HepG2 (cell line): Measurements from ENCODE around the gene CALML6. TPM values are rescaled to one million over a fixed set of nuclear protein-coding genes. Genes with fewer than 3 reads are reported as not detected.
A peak's percentile ranks its signal among the peaks of the same experiment; 100 is the strongest.

Experiments
- ASH2L ChIP-seq: fragments of 300-600, 200-600 bp; sonication (generic); IDR thresholded peaks from 2 replicates; pipeline ENCODE4 v1.7.0; 2017; ENCODE audit warnings: low read depth, mild to moderate bottlenecking, moderate library complexity, mixed read lengths, low read length; ENCODE audit not compliant: insufficient read length
- CREB1 ChIP-seq, 2 experiments: fragments of 450-650 bp in 1 of 2; IDR thresholded peaks; 2 replicates each; pipeline ENCODE4 v1.6.1; 2016 to 2017; ENCODE audit warnings: control low read depth in 1 of 2, mild to moderate bottlenecking in 1 of 2, missing compliant biosample characterization in 1 of 2, missing genetic modification characterization in 1 of 2
- E2F2 ChIP-seq: sonication (generic); formaldehyde crosslinking; IDR thresholded peaks from 2 replicates; pipeline ENCODE4 v1.4.0; 2020; ENCODE audit warnings: missing genetic modification reagents, borderline replicate concordance
- HDAC1 ChIP-seq: sonication (generic); formaldehyde crosslinking; IDR thresholded peaks from 2 replicates; pipeline ENCODE4 v1.5.1; 2020; ENCODE audit warnings: mild to moderate bottlenecking, missing genetic modification reagents
- JUN ChIP-seq: sonication (generic); formaldehyde crosslinking; IDR thresholded peaks from 2 replicates; pipeline ENCODE4 v1.4.0; 2020; ENCODE audit warnings: mild to moderate bottlenecking, missing genetic modification reagents
- KAT2B ChIP-seq: fragments of 150-350 bp; IDR thresholded peaks from 2 replicates; pipeline ENCODE4 v1.6.1; 2014; ENCODE audit warnings: low read depth, low read length, borderline replicate concordance
- KLF11 ChIP-seq: IDR thresholded peaks from 2 replicates; pipeline ENCODE4 v1.6.1; 2016; ENCODE audit warnings: missing compliant biosample characterization
- KMT2B ChIP-seq: IDR thresholded peaks from 2 replicates; pipeline ENCODE4 v1.6.1; 2016; ENCODE audit warnings: missing genetic modification reagents, missing compliant biosample characterization
- MTERF4 ChIP-seq: sonication (generic); formaldehyde crosslinking; IDR thresholded peaks from 2 replicates; pipeline ENCODE4 v1.8.0; 2023; ENCODE audit warnings: mild to moderate bottlenecking, missing genetic modification reagents
- NFRKB ChIP-seq: fragments of 450-650 bp; IDR thresholded peaks from 2 replicates; pipeline ENCODE4 v1.6.1; 2017
- ZHX1 ChIP-seq: sonication (generic); formaldehyde crosslinking; IDR thresholded peaks from 2 replicates; pipeline ENCODE4 v1.8.1; 2022; ENCODE audit warnings: low read depth, mild to moderate bottlenecking, missing genetic modification reagents
- ZNF12 ChIP-seq: sonication (generic); formaldehyde crosslinking; IDR thresholded peaks from 2 replicates; pipeline ENCODE4 v1.5.0; 2020; ENCODE audit warnings: missing genetic modification reagents
- ZNF136 ChIP-seq: sonication (generic); formaldehyde crosslinking; IDR thresholded peaks from 2 replicates; pipeline ENCODE4 v1.8.1; 2022; ENCODE audit warnings: low read depth, mild to moderate bottlenecking, moderate library complexity, missing genetic modification reagents
- ZNF17 ChIP-seq: sonication (generic); formaldehyde crosslinking; IDR thresholded peaks from 2 replicates; pipeline ENCODE4 v1.5.0; 2020; ENCODE audit warnings: mild to moderate bottlenecking, missing genetic modification reagents
- ZNF326 ChIP-seq: sonication (generic); formaldehyde crosslinking; IDR thresholded peaks from 2 replicates; pipeline ENCODE4 v1.4.0; 2020; ENCODE audit warnings: missing genetic modification reagents, borderline replicate concordance
- ZNF432 ChIP-seq: sonication (generic); formaldehyde crosslinking; IDR thresholded peaks from 2 replicates; pipeline ENCODE4 v1.5.0; 2020; ENCODE audit warnings: missing genetic modification reagents, mild to moderate bottlenecking, borderline replicate concordance
- ZNF770 ChIP-seq: sonication (generic); formaldehyde crosslinking; IDR thresholded peaks from 2 replicates; pipeline ENCODE4 v1.5.0; 2020; ENCODE audit warnings: mild to moderate bottlenecking, missing genetic modification reagents
- ZNF776 ChIP-seq: sonication (generic); formaldehyde crosslinking; IDR thresholded peaks from 2 replicates; pipeline ENCODE4 v1.4.0; 2020; ENCODE audit warnings: mild to moderate bottlenecking, missing genetic modification reagents
- ZNF839 ChIP-seq: sonication (generic); formaldehyde crosslinking; IDR thresholded peaks from 2 replicates; pipeline ENCODE4 v1.4.0; 2020; ENCODE audit warnings: missing genetic modification reagents, mild to moderate bottlenecking, borderline replicate concordance
- ZSCAN31 ChIP-seq: sonication (generic); formaldehyde crosslinking; IDR thresholded peaks from 2 replicates; pipeline ENCODE4 v1.5.0; 2020; ENCODE audit warnings: low read depth, mild to moderate bottlenecking, missing genetic modification reagents
- polyA plus RNA-seq, 8 experiments: library from polyadenylated mRNA; depleted of rRNA in 3 of 8; stranded (reverse) in 7 of 8; unstranded in 1 of 8; fragments of >200 nt; fragmentation: Illumina TruSeq in 4 of 8; extraction: Trizol in 4 of 8; gene quantifications; 2 replicates each; pipeline versions ENCODE4 v1.2.1 to v1.2.3, GENCODE V29; 2011 to 2016; ENCODE audit warnings: low read depth in 4 of 8, missing spikeins in 1 of 8, mixed read lengths in 1 of 8; ENCODE audit not compliant: insufficient read depth in 1 of 8
- total RNA-seq, 5 experiments: library from RNA; depleted of rRNA; stranded (reverse); fragments of >200 nt; fragmentation: Illumina TruSeq; extraction: Trizol; gene quantifications; 2 replicates each; pipeline ENCODE4 v1.2.3, GENCODE V29; 2016; ENCODE audit warnings: low read depth in 1 of 5

The CALML6 gene
- total and polyA plus RNA-seq, 2 of the 13 experiments (the other 11 are each of a cell fraction or from before 2014, with no cell fraction given) = 0.11 to 0.12 TPM

- no peak for TF ChIP-seq KLF11
- peak; percentile 54; the same call in 1 of the 2 replicates for TF ChIP-seq ZNF326 (CRISPR knock-in tag)
- TF ChIP-seq HDAC1 = no peak; the same call in 1 of the 2 replicates
- TF ChIP-seq ASH2L = no peak
- no peak for TF ChIP-seq ZHX1 (CRISPR knock-in tag)
- TF ChIP-seq NFRKB = no peak
- no peak for TF ChIP-seq ZNF136 (CRISPR knock-in tag)
- TF ChIP-seq CREB1 (IDR thresholded peaks at IDR 0.05) = peak; percentile 58; the same call in 1 of the 2 replicates
- no peak; the same call in 1 of the 2 replicates for TF ChIP-seq CREB1 (CRISPR knock-in tag; IDR thresholded peaks at IDR 0.05)
- no peak for TF ChIP-seq KMT2B (CRISPR knock-in tag)
- no peak for TF ChIP-seq MTERF4
- TF ChIP-seq ZNF770 (CRISPR knock-in tag) = no peak
- peak; percentile 83; the same call in 1 of the 2 replicates for TF ChIP-seq E2F2 (CRISPR knock-in tag)
- TF ChIP-seq ZNF12 = no peak
- no peak for TF ChIP-seq ZNF432
- no peak for TF ChIP-seq ZNF17 (CRISPR knock-in tag)
- TF ChIP-seq JUN = no peak
- TF ChIP-seq KAT2B = no peak
- TF ChIP-seq ZNF839 (CRISPR knock-in tag) = no peak
- TF ChIP-seq ZSCAN31 (CRISPR knock-in tag) = peak; percentile 45; the same call in 1 of the 2 replicates
- peak; percentile 80; the same call in 1 of the 2 replicates for TF ChIP-seq ZNF776
Observed at GRCh38 chr1:1919304-1920056, 4.4 kb downstream of the CALML6 start (continued).
